Heart left ventricle (tissue), 16 donors: ENCODE measurements around the gene SMG1. TPM values are rescaled to one million over a fixed set of nuclear protein-coding genes. Genes with fewer than 3 reads are reported as not detected.

Experiments
- ATAC-seq, 4 donors: fragments of 200-7000 bp; cut with Tn5 transposase; one replicate each; pipeline ENCODE4 v1.9.1; 2020 to 2022; ENCODE audit warnings: moderate library complexity in 4 of 4, mild to moderate bottlenecking in 3 of 4, moderate number of reproducible peaks in 1 of 4
- DNase-seq, 5 donors: peaks; one replicate each; pipeline ENCODE4 v3.0.0-alpha.2; 2020
- H3K27ac ChIP-seq, 12 donors: fragments of 200-600 bp; sonication (generic) in 4 of 12; one replicate each; pipeline versions ENCODE4 v1.5.0 to v1.8.0; 2016 to 2022; ENCODE audit warnings: mild to moderate bottlenecking in 2 of 12
- H3K27me3 ChIP-seq, 9 donors: fragments of 200-600 bp; sonication (generic) in 2 of 9; one replicate each; pipeline versions ENCODE4 v1.5.1 to v1.8.0; 2016 to 2022; ENCODE audit warnings: mild to moderate bottlenecking in 3 of 9
- H3K36me3 ChIP-seq, 9 donors: fragments of 200-600 bp; sonication (generic) in 2 of 9; one replicate each; pipeline versions ENCODE4 v1.5.0 to v1.8.0; 2018 to 2022; ENCODE audit warnings: mild to moderate bottlenecking in 2 of 9
- H3K4me1 ChIP-seq, 12 donors: fragments of 200-600 bp; sonication (generic) in 4 of 12; one replicate each; pipeline versions ENCODE4 v1.5.0 to v1.8.0; 2016 to 2022; ENCODE audit warnings: mild to moderate bottlenecking in 3 of 12
- H3K4me3 ChIP-seq, 12 donors: fragments of 200-600 bp; sonication (generic) in 4 of 12; one replicate each; pipeline versions ENCODE4 v1.5.0 to v1.8.0; 2017 to 2022; ENCODE audit warnings: mild to moderate bottlenecking in 9 of 12, moderate library complexity in 4 of 12
- H3K9me3 ChIP-seq, 12 donors: fragments of 200-600 bp; sonication (generic) in 4 of 12; one replicate each; pipeline versions ENCODE4 v1.5.0 to v1.8.0; 2016 to 2022; ENCODE audit warnings: mild to moderate bottlenecking in 1 of 12
- CTCF ChIP-seq, 12 donors: fragments of 200-600 bp; sonication (generic) in 4 of 12; IDR thresholded peaks; one replicate each; pipeline versions ENCODE4 v1.5.0 to v1.8.0; 2018 to 2022; ENCODE audit warnings: antibody characterized with exemption in 12 of 12, mild to moderate bottlenecking in 5 of 12
- POLR2A ChIP-seq, 2 donors: fragments of 450-650 bp; IDR thresholded peaks; one replicate each; pipeline ENCODE4 v1.6.1; 2017; ENCODE audit warnings: antibody characterized with exemption in 2 of 2, mild to moderate bottlenecking in 2 of 2, moderate library complexity in 2 of 2
- WGBS, 4 donors: extraction: QIAGEN DNeasy Blood & Tissue Kit in 2 of 4; methylation state at CpG; one replicate each; pipeline versions ENCODE4 v1.1.5 to v1.1.7; 2013 to 2018; 5-methylcytosine and 5-hydroxymethylcytosine counted together
- intact Hi-C, 10 donors: fragments of 100-400 bp; cut with DNase I; formaldehyde crosslinking; loops; one replicate each; pipeline versions ENCODE4 v1.11.1 to v1.14.2; 2022
- polyA plus RNA-seq, 2 donors: library from polyadenylated mRNA; stranded (reverse); fragments of 200-250 nt; gene quantifications; one replicate each; pipeline ENCODE4 v1.2.3, GENCODE V29; 2013
- total RNA-seq, 9 donors: library from RNA; depleted of rRNA in 2 of 9; stranded (reverse); fragments of >200 nt in 2 of 9; fragmentation: NEBNext Ultra II Directional in 3 of 9; extraction: Animal tissue kit (Norgen Biotek cat#: 25700) in 3 of 9; gene quantifications; one replicate each; pipeline versions ENCODE4 v1.1.0 to v1.2.4, GENCODE V29; 2016 to 2023
- donor health status: ischemic (EF 13 %, LVEDD 7.1; RV severe dilation, severe dysfunction).
- donor health status: healthy with polysubstance abuse.
- donor health status: DM: no; HTN: yes; CAD: no.
- donor health status: DM: no; HTN: no; CAD: no.
- donor health status: ischemic (EF 25% LVEDD 6.9; RV normal size, moderate dysfunction).
- donor health status: ischemic (EF 25% LVEDD 5.7; RV mildly dilated, moderate dysfunction).
- donor health status: healthy.
- donor health status: DM: yes; HTN: yes; CAD: no.
- donor health status: ischemic (EF 35%, LVEDD 5.7; RV mildly dilated, moderate dysfunction).
- donor health status: nonischemic (EF 11% LVEDD 7.7; RV severe dilation, severe dysfunction).
- donor health status: DM: yes; HTN: yes; CAD: no.
- donor health status: PGD.
- donor health status: ischemic (EF 29% LVEDD 5.4; RV normal size, mild dysfunction).
- donor health status: nonischemic (EF 23%, LVEDD 6.1; RV moderate dilation, normal function).

Gene SMG1
- total and polyA plus RNA-seq, 11 donors, result 15.9 to 78.0 (median 46.8) TPM

- ATAC-seq (no peak), DNase-seq (no peak)
- 91 to 100% (median 95%) methylated on average over 1 of the region's 1 CpG for WGBS, 4 donors
- no peaks in the 10 kb centered on the region for H3K9me3 ChIP-seq
- intact Hi-C loops, result no loop called here
- H3K36me3 ChIP-seq, result peaks cover 0 to 99% (median 90%) of the 10 kb centered on the region in 9 donors
- H3K4me1 ChIP-seq, result no peaks in the 10 kb centered on the region
- no peak for TF ChIP-seq POLR2A (IDR thresholded peaks at IDR 0.05)
- TF ChIP-seq CTCF (IDR thresholded peaks at IDR 0.05), result no peak
- H3K4me3 ChIP-seq, result no peak overlapping the region
- H3K27me3 ChIP-seq, result no peaks in the 10 kb centered on the region
- H3K27ac ChIP-seq, result no peak overlapping the region
Measured at GRCh38 chr16:18855196-18855595, 71.0 kb downstream of the SMG1 start.

- Histone ChIP-seq H3K4me1 (no peaks in the 10 kb centered on the region), H3K27me3 (no peaks in the 10 kb centered on the region), H3K4me3 (no peak overlapping the region), H3K27ac (no peak overlapping the region), H3K36me3 (peaks cover 0 to 99% (median 98%) of the 10 kb centered on the region in 9 donors), H3K9me3 (no peaks in the 10 kb centered on the region)
- intact Hi-C loops, result loop anchor here in 1 of 10 donors (5.0 kb wide), 1 partner anchor 36 kb away; no protein-coding TSS in a partner anchor
- ATAC-seq (no peak), DNase-seq (no peak)
- no peak for TF ChIP-seq CTCF (IDR thresholded peaks at IDR 0.05)
- TF ChIP-seq POLR2A (IDR thresholded peaks at IDR 0.05), result no peak
Measured at GRCh38 chr16:18853694-18854093, 72.5 kb downstream of the SMG1 start.

- no peak for ATAC-seq
- intact Hi-C loops, result loop anchor here in 1 of 10 donors (5.0 kb wide), 1 partner anchor 35 kb away; no protein-coding TSS in a partner anchor
- 78 to 92% (median 88%) methylated on average over 1 of the region's 1 CpG for WGBS, 4 donors
Measured at GRCh38 chr16:18852647-18853046, 73.6 kb downstream of the SMG1 start.

GRCh38 chr16:18846416-18846815 lies 79.8 kb downstream of the SMG1 start:
- no peaks in the 10 kb centered on the region for H3K9me3 ChIP-seq
- H3K36me3 ChIP-seq, result peaks cover 7 to 98% (median 97%) of the 10 kb centered on the region in 9 donors
- 89 to 97% (median 94%) methylated on average over 1 of the region's 1 CpG for WGBS, 4 donors
- H3K27me3 ChIP-seq, result no peaks in the 10 kb centered on the region
- no peak overlapping the region for H3K27ac ChIP-seq
- no peaks in the 10 kb centered on the region for H3K4me1 ChIP-seq
- intact Hi-C loops, result no loop called here
- DNase-seq (no peak), ATAC-seq (no peak)
- no peak overlapping the region for H3K4me3 ChIP-seq
- TF ChIP-seq CTCF (IDR thresholded peaks at IDR 0.05) (no peak), POLR2A (IDR thresholded peaks at IDR 0.05) (no peak)

More at GRCh38 chr16:18852647-18853046, 73.6 kb downstream of the SMG1 start:
- TF ChIP-seq POLR2A (IDR thresholded peaks at IDR 0.05), result no peak
- TF ChIP-seq CTCF (IDR thresholded peaks at IDR 0.05), result no peak
- H3K27me3 ChIP-seq, result no peaks in the 10 kb centered on the region
- DNase-seq, result no peak
- H3K27ac ChIP-seq, result no peak overlapping the region
- no peaks in the 10 kb centered on the region for H3K9me3 ChIP-seq
- H3K4me1 ChIP-seq, result no peaks in the 10 kb centered on the region
- H3K4me3 ChIP-seq, result no peak overlapping the region
- H3K36me3 ChIP-seq, result peaks cover 0 to 100% (median 99%) of the 10 kb centered on the region in 9 donors
